Measurements from ENCODE around the gene NLE1.

Gene NLE1

GRCh38 chr17:35080536-35080935 lies 61.6 kb downstream of the NLE1 start:
- H3K27ac ChIP-seq (ENCODE audit: low read depth, low read length): no peak overlapping the region
- no peak overlapping the region for H3K9ac ChIP-seq (ENCODE audit: low read depth in 1 of 2, low read length in 2 of 2)
- H3K27me3 ChIP-seq (ENCODE audit: control insufficient read depth in 1 of 2, insufficient read depth in 2 of 2, low read length in 2 of 2): no peaks in the 10 kb centered on the region
- peaks cover 21 to 57% of the 10 kb centered on the region in 2 donors for H3K4me1 ChIP-seq (ENCODE audit: control insufficient read depth in 1 of 2, insufficient read depth in 2 of 2, low read length in 2 of 2)
- no peak overlapping the region for H3K4me3 ChIP-seq (ENCODE audit: low read depth in 1 of 2, low read length in 2 of 2)
- H3K9me3 ChIP-seq (ENCODE audit: control insufficient read depth in 1 of 2, low read length in 2 of 2): no peaks in the 10 kb centered on the region
- no peaks in the 10 kb centered on the region for H3K36me3 ChIP-seq (ENCODE audit: control insufficient read depth in 1 of 2, insufficient read depth in 2 of 2, low read length in 2 of 2)

- Histone ChIP-seq H3K4me1 (ENCODE audit: control insufficient read depth in 1 of 2, insufficient read depth in 2 of 2, low read length in 2 of 2) (peaks cover 28 to 61% of the 10 kb centered on the region in 2 donors), H3K36me3 (ENCODE audit: control insufficient read depth in 1 of 2, insufficient read depth in 2 of 2, low read length in 2 of 2) (no peaks in the 10 kb centered on the region), H3K9ac (ENCODE audit: low read depth in 1 of 2, low read length in 2 of 2) (no peak overlapping the region), H3K27me3 (ENCODE audit: control insufficient read depth in 1 of 2, insufficient read depth in 2 of 2, low read length in 2 of 2) (no peaks in the 10 kb centered on the region), H3K4me3 (ENCODE audit: low read depth in 1 of 2, low read length in 2 of 2) (no peak overlapping the region), H3K27ac (ENCODE audit: low read depth, low read length) (no peak overlapping the region), H3K9me3 (ENCODE audit: control insufficient read depth in 1 of 2, low read length in 2 of 2) (no peaks in the 10 kb centered on the region)
These were observed 62.3 kb downstream of the NLE1 start for GRCh38 chr17:35079547-35080423.

Data from duodenal mucosa (tissue), 2 donors.